ENCODE data around the gene SF3B3. TPM values are rescaled to one million over a fixed set of nuclear protein-coding genes. Genes with fewer than 3 reads are reported as not detected.

Gene SF3B3
- total and polyA plus RNA-seq, 8 donors: 43.9 to 131 (median 85.5) TPM

- DNase-seq (peak in 1 of 6 donors; percentile 28), FAIRE-seq (no peak), ATAC-seq (peak in 3 of 4 donors; percentile 35 to 62 (median 41))
- Histone ChIP-seq H3K4me3 (no peak overlapping the region), H3K9me3 (no peaks in the 10 kb centered on the region), H3K4me1 (no peaks in the 10 kb centered on the region), H3K27ac (no peak overlapping the region), H3K27me3 (no peaks in the 10 kb centered on the region), H3K36me3 (peaks cover 7 to 47% (median 39%) of the 10 kb centered on the region in 3 donors)
- 64 to 74% methylated on average over 5 of the region's 5 CpGs for WGBS, 2 donors
- intact Hi-C loops (cut with DNase I): no loop called here
- no peak for TF ChIP-seq CTCF (IDR thresholded peaks at IDR 0.05)
These were observed 50.0 kb downstream of the SF3B3 start for GRCh38 chr16:70573451-70574121.

- Histone ChIP-seq H3K4me3 (no peak overlapping the region), H3K9me3 (no peaks in the 10 kb centered on the region), H3K27ac (no peak overlapping the region), H3K36me3 (peaks cover 7 to 35% (median 30%) of the 10 kb centered on the region in 3 donors), H3K27me3 (no peaks in the 10 kb centered on the region), H3K4me1 (no peaks in the 10 kb centered on the region)
- intact Hi-C loops (cut with DNase I): no loop called here
- 92 to 94% methylated on average over 8 of the region's 8 CpGs for WGBS, 2 donors
- no peak for TF ChIP-seq CTCF (IDR thresholded peaks at IDR 0.05)
- FAIRE-seq (no peak), DNase-seq (no peak), ATAC-seq (no peak)
These were observed 51.1 kb downstream of the SF3B3 start for GRCh38 chr16:70574595-70575271.

- intact Hi-C loops (cut with DNase I): no loop called here
These were observed 51.8 kb downstream of the SF3B3 start for GRCh38 chr16:70575376-70575775.

GRCh38 chr16:70576431-70577255 lies 53.0 kb downstream of the SF3B3 start:
- intact Hi-C loops (cut with DNase I): no loop called here
- no peak for TF ChIP-seq CTCF (IDR thresholded peaks at IDR 0.05)
- H3K27ac ChIP-seq: no peak overlapping the region
- H3K9me3 ChIP-seq: no peaks in the 10 kb centered on the region
- DNase-seq (peak in 1 of 6 donors; percentile 6), FAIRE-seq (no peak), ATAC-seq (peak in 3 of 4 donors; percentile 10 to 23 (median 12))
- peaks cover 4 to 16% (median 12%) of the 10 kb centered on the region in 3 donors for H3K36me3 ChIP-seq
- no peaks in the 10 kb centered on the region for H3K4me1 ChIP-seq
- WGBS, 2 donors: 63 to 68% methylated on average over 10 of the region's 10 CpGs
- no peaks in the 10 kb centered on the region for H3K27me3 ChIP-seq
- H3K4me3 ChIP-seq: no peak overlapping the region

More at GRCh38 chr16:70575376-70575775, 51.8 kb downstream of the SF3B3 start:
- Histone ChIP-seq H3K36me3 (peaks cover 7 to 29% (median 23%) of the 10 kb centered on the region in 3 donors), H3K27ac (no peak overlapping the region), H3K9me3 (no peaks in the 10 kb centered on the region), H3K27me3 (no peaks in the 10 kb centered on the region), H3K4me3 (no peak overlapping the region), H3K4me1 (no peaks in the 10 kb centered on the region)
- ATAC-seq (no peak), FAIRE-seq (no peak), DNase-seq (no peak)
- 93 to 95% methylated on average over 7 of the region's 7 CpGs for WGBS, 2 donors
- no peak for TF ChIP-seq CTCF (IDR thresholded peaks at IDR 0.05)
